HepG2 (cell line): ENCODE data around the gene KIF22. TPM values are rescaled to one million over a fixed set of nuclear protein-coding genes. Genes with fewer than 3 reads are reported as not detected.

Experiments used
- ARNT2 ChIP-seq: sonication (generic); formaldehyde crosslinking; IDR thresholded peaks from 2 replicates; pipeline ENCODE4 v1.8.0; 2022; ENCODE audit warnings: mild to moderate bottlenecking, low read depth, missing genetic modification reagents, moderate library complexity
- CC2D1A ChIP-seq: sonication (generic); formaldehyde crosslinking; IDR thresholded peaks from 2 replicates; pipeline ENCODE4 v1.8.1; 2023; ENCODE audit warnings: mild to moderate bottlenecking, missing genetic modification reagents
- CREB3 ChIP-seq: sonication (generic); formaldehyde crosslinking; IDR thresholded peaks from 2 replicates; pipeline ENCODE4 v1.5.0; 2020; ENCODE audit warnings: missing genetic modification reagents
- HDAC6 ChIP-seq: fragments of 200-600 bp; sonication (generic); IDR thresholded peaks from 2 replicates; pipeline ENCODE4 v1.7.0; 2017; ENCODE audit warnings: mild to moderate bottlenecking, antibody characterized with exemption, low read length, low read depth
- HMG20B ChIP-seq: conservative IDR thresholded peaks from 2 replicates; pipeline ENCODE4 v1.6.1; 2016; ENCODE audit warnings: missing genetic modification reagents, missing compliant biosample characterization
- KLF6 ChIP-seq: IDR thresholded peaks from 2 replicates; pipeline ENCODE4 v1.8.0; 2016; ENCODE audit warnings: missing biosample characterization, missing genetic modification reagents
- MAFG ChIP-seq: sonication (generic); formaldehyde crosslinking; IDR thresholded peaks from 2 replicates; pipeline ENCODE4 v1.5.1; 2020; ENCODE audit warnings: mild to moderate bottlenecking, missing genetic modification reagents
- MEIS1 ChIP-seq: sonication (generic); formaldehyde crosslinking; IDR thresholded peaks from 2 replicates; pipeline ENCODE4 v1.9.0; 2021; ENCODE audit warnings: mild to moderate bottlenecking, missing genetic modification reagents, moderate library complexity, borderline replicate concordance
- MYPOP ChIP-seq: sonication (generic); formaldehyde crosslinking; IDR thresholded peaks from 2 replicates; pipeline ENCODE4 v1.8.1; 2023; ENCODE audit warnings: mild to moderate bottlenecking, moderate library complexity, missing genetic modification reagents
- PAXIP1 ChIP-seq: sonication (generic); formaldehyde crosslinking; conservative IDR thresholded peaks from 2 replicates; pipeline ENCODE4 v1.4.0; 2020; ENCODE audit warnings: mild to moderate bottlenecking, missing genetic modification reagents, moderate library complexity
- TBL1XR1 ChIP-seq: fragments of 150-350 bp; IDR thresholded peaks from 2 replicates; pipeline ENCODE4 v1.6.1; 2014; ENCODE audit warnings: borderline replicate concordance, low read length; ENCODE audit not compliant: partially characterized antibody
- U2AF2 ChIP-seq: fragments of 200-400 bp; formaldehyde crosslinking; IDR thresholded peaks from 2 replicates; pipeline ENCODE4 v1.6.1; 2017; ENCODE audit warnings: low read depth, mild to moderate bottlenecking, low read length
- ZBTB21 ChIP-seq: sonication (generic); formaldehyde crosslinking; IDR thresholded peaks from 2 replicates; pipeline ENCODE4 v1.4.0; 2020; ENCODE audit warnings: missing genetic modification reagents
- ZBTB33 ChIP-seq: sonication (generic); formaldehyde crosslinking; IDR thresholded peaks from 2 replicates; pipeline ENCODE4 v1.4.0; 2020; ENCODE audit warnings: missing genetic modification reagents
- ZNF256 ChIP-seq: sonication (generic); formaldehyde crosslinking; conservative IDR thresholded peaks from 2 replicates; pipeline ENCODE4 v1.4.0; 2020; ENCODE audit warnings: missing genetic modification reagents
- ZNF30 ChIP-seq: sonication (generic); formaldehyde crosslinking; IDR thresholded peaks from 2 replicates; pipeline ENCODE4 v1.5.0; 2020; ENCODE audit warnings: mild to moderate bottlenecking, missing genetic modification reagents
- ZNF362 ChIP-seq: sonication (generic); formaldehyde crosslinking; IDR thresholded peaks from 2 replicates; pipeline ENCODE4 v1.4.0; 2020; ENCODE audit warnings: missing genetic modification reagents, mild to moderate bottlenecking, borderline replicate concordance
- ZNF569 ChIP-seq: sonication (generic); formaldehyde crosslinking; IDR thresholded peaks from 2 replicates; pipeline ENCODE4 v1.5.0; 2020; ENCODE audit warnings: mild to moderate bottlenecking, missing genetic modification reagents, moderate library complexity, borderline replicate concordance
- ZNF572 ChIP-seq: sonication (generic); formaldehyde crosslinking; IDR thresholded peaks from 2 replicates; pipeline ENCODE4 v1.5.1; 2020; ENCODE audit warnings: mild to moderate bottlenecking, missing genetic modification reagents
- ZNF660 ChIP-seq: sonication (generic); formaldehyde crosslinking; IDR thresholded peaks from 2 replicates; pipeline ENCODE4 v1.5.1; 2020; ENCODE audit warnings: mild to moderate bottlenecking, low read depth, missing genetic modification reagents, borderline replicate concordance
- polyA plus RNA-seq, 8 experiments: library from polyadenylated mRNA; depleted of rRNA in 3 of 8; stranded (reverse) in 7 of 8; unstranded in 1 of 8; fragments of >200 nt; fragmentation: Illumina TruSeq in 4 of 8; extraction: Trizol in 4 of 8; gene quantifications; 2 replicates each; pipeline versions ENCODE4 v1.2.1 to v1.2.3, GENCODE V29; 2011 to 2016; ENCODE audit warnings: low read depth in 4 of 8, missing spikeins in 1 of 8, mixed read lengths in 1 of 8; ENCODE audit not compliant: insufficient read depth in 1 of 8
- total RNA-seq, 5 experiments: library from RNA; depleted of rRNA; stranded (reverse); fragments of >200 nt; fragmentation: Illumina TruSeq; extraction: Trizol; gene quantifications; 2 replicates each; pipeline ENCODE4 v1.2.3, GENCODE V29; 2016; ENCODE audit warnings: low read depth in 1 of 5

KIF22 gene
- total and polyA plus RNA-seq, 2 of the 13 experiments (the other 11 are each of a cell fraction or from before 2014, with no cell fraction given): 95.8 to 118 TPM

GRCh38 chr16:29848420-29849297 lies 58.1 kb downstream of the KIF22 start (continued):
- TF ChIP-seq MEIS1 (CRISPR knock-in tag) (no peak; the same call in 1 of the 2 replicates), U2AF2 (no peak), KLF6 (CRISPR knock-in tag) (0 out of 2 replicates have a peak, but pooled peaks have one; percentile 71), CREB3 (CRISPR knock-in tag) (no peak), CC2D1A (CRISPR knock-in tag) (no peak), ZNF572 (CRISPR knock-in tag) (0 out of 2 replicates have a peak, but pooled peaks have one; percentile 74), ZBTB33 (peak; percentile 80), TBL1XR1 (no peak), ZNF660 (CRISPR knock-in tag) (no peak), HMG20B (no peak), ZNF30 (CRISPR knock-in tag) (no peak), ZBTB21 (no peak), ZNF362 (CRISPR knock-in tag) (peak; percentile 73; the same call in 1 of the 2 replicates), MAFG (CRISPR knock-in tag) (no peak), MYPOP (CRISPR knock-in tag) (no peak), HDAC6 (no peak), ARNT2 (0 out of 2 replicates have a peak, but pooled peaks have one; percentile 49), ZNF569 (CRISPR knock-in tag) (no peak), PAXIP1 (CRISPR knock-in tag) (no peak), ZNF256 (CRISPR knock-in tag) (no peak)
